GM23338 (cell line): ENCODE results near the gene PPID. TPM values are rescaled to one million over a fixed set of nuclear protein-coding genes. Genes with fewer than 3 reads are reported as not detected.

Experiments used
- ATAC-seq: fragments of 200-7000 bp; cut with Tn5 transposase; 3 replicates; pipeline ENCODE4 v1.9.1; 2020
- DNase-seq: peaks from one replicate; pipeline ENCODE4 v3.0.0-alpha.2; 2015; ENCODE audit warnings: low spot score
- H2AFZ ChIP-seq: fragments of 200-600 bp; sonication (generic); 2 replicates; pipeline ENCODE4 v1.8.0; 2016; ENCODE audit warnings: antibody characterized with exemption, mild to moderate bottlenecking, moderate library complexity
- H3F3A ChIP-seq: fragments of 200-600 bp; sonication (generic); replicated peaks from 2 replicates; pipeline ENCODE4 v1.8.0; 2017; ENCODE audit warnings: antibody characterized with exemption, mixed run types, low read depth
- H3K27ac ChIP-seq: fragments of 200-600 bp; sonication (generic); 2 replicates; pipeline ENCODE4 v1.6.1; 2016; ENCODE audit warnings: low read depth
- H3K27me3 ChIP-seq: fragments of 200-600 bp; sonication (generic); 2 replicates; pipeline ENCODE4 v1.8.0; 2016; ENCODE audit warnings: mild to moderate bottlenecking, mixed run types, moderate library complexity; ENCODE audit not compliant: insufficient read depth
- H3K36me3 ChIP-seq: fragments of 200-600 bp; sonication (generic); 2 replicates; pipeline ENCODE4 v1.8.0; 2016; ENCODE audit warnings: mild to moderate bottlenecking; ENCODE audit not compliant: insufficient read depth
- H3K4me1 ChIP-seq: fragments of 200-600 bp; sonication (generic); 2 replicates; pipeline ENCODE4 v1.8.0; 2016; ENCODE audit warnings: mild to moderate bottlenecking, moderate library complexity; ENCODE audit not compliant: insufficient read depth
- H3K4me2 ChIP-seq: fragments of 200-600 bp; sonication (generic); 2 replicates; pipeline ENCODE4 v1.7.1; 2017; ENCODE audit warnings: mixed run types
- H3K4me3 ChIP-seq: fragments of 200-600 bp; sonication (generic); 2 replicates; pipeline ENCODE4 v1.6.1; 2016; ENCODE audit warnings: mixed run types
- H3K79me2 ChIP-seq: fragments of 200-600 bp; sonication (generic); replicated peaks from 2 replicates; pipeline ENCODE4 v1.8.0; 2017; ENCODE audit warnings: mild to moderate bottlenecking; ENCODE audit not compliant: insufficient read depth
- H3K9me2 ChIP-seq: fragments of 200-600 bp; sonication (generic); 2 replicates; pipeline ENCODE4 v1.8.0; 2017; ENCODE audit not compliant: insufficient read depth
- H4K20me1 ChIP-seq: fragments of 200-600 bp; sonication (generic); replicated peaks from 2 replicates; pipeline ENCODE4 v1.8.0; 2017; ENCODE audit warnings: mild to moderate bottlenecking; ENCODE audit not compliant: insufficient read depth
- H3K27ac Mint-ChIP-seq: 2 replicates; pipeline ENCODE4 v1.8.0; 2020; ENCODE audit warnings: inconsistent platforms, mild to moderate bottlenecking, moderate library complexity, mixed read lengths
- H3K27me3 Mint-ChIP-seq: 3 replicates; pipeline ENCODE4 v1.8.0; 2022; ENCODE audit warnings: low read depth, mild to moderate bottlenecking, moderate library complexity, mixed read lengths, inconsistent platforms; ENCODE audit not compliant: insufficient read depth, poor library complexity
- H3K36me3 Mint-ChIP-seq: 3 replicates; pipeline ENCODE4 v1.8.0; 2021; ENCODE audit warnings: low read depth, mild to moderate bottlenecking, inconsistent platforms, moderate library complexity, mixed read lengths
- H3K4me1 Mint-ChIP-seq: 3 replicates; pipeline ENCODE4 v1.8.0; 2020; ENCODE audit warnings: mild to moderate bottlenecking, inconsistent platforms, mixed read lengths
- H3K4me3 Mint-ChIP-seq: 3 replicates; pipeline ENCODE4 v1.8.0; 2021; ENCODE audit warnings: moderate library complexity, mild to moderate bottlenecking, inconsistent platforms, mixed read lengths
- H3K9me3 Mint-ChIP-seq: 3 replicates; pipeline ENCODE4 v1.8.0; 2020; ENCODE audit warnings: moderate library complexity, mild to moderate bottlenecking, inconsistent platforms, mixed read lengths
- CREB1 ChIP-seq: fragments of 250-450 bp; sonication (Bioruptor Pico); IDR thresholded peaks from 2 replicates; pipeline ENCODE4 v1.5.0; 2020; ENCODE audit warnings: low read depth, mild to moderate bottlenecking, moderate library complexity
- EZH2 ChIP-seq: fragments of 200-600 bp; sonication (generic); IDR thresholded peaks from one replicate; pipeline ENCODE4 v1.8.0; 2017; ENCODE audit warnings: antibody characterized with exemption, mild to moderate bottlenecking, low read depth; ENCODE audit not compliant: unreplicated experiment
- EZH2phosphoT487 ChIP-seq: fragments of 200-600 bp; sonication (generic); IDR thresholded peaks from one replicate; pipeline ENCODE4 v1.8.1; 2018; ENCODE audit warnings: antibody characterized with exemption; ENCODE audit not compliant: unreplicated experiment
- JUNB ChIP-seq: IDR thresholded peaks from one replicate; pipeline ENCODE4 v1.6.1; 2016; ENCODE audit warnings: antibody characterized with exemption; ENCODE audit not compliant: unreplicated experiment
- NANOG ChIP-seq: IDR thresholded peaks from 2 replicates; pipeline ENCODE4 v1.6.1; 2016; ENCODE audit warnings: antibody characterized with exemption, borderline replicate concordance
- POLR2AphosphoS5 ChIP-seq: IDR thresholded peaks from 2 replicates; pipeline ENCODE4 v1.6.1; 2016; ENCODE audit warnings: antibody characterized with exemption, low read depth
- STAT1 ChIP-seq: IDR thresholded peaks from one replicate; pipeline ENCODE4 v1.6.1; 2016; ENCODE audit warnings: antibody characterized with exemption; ENCODE audit not compliant: unreplicated experiment
- ZNF114 ChIP-seq: fragments of 250-450 bp; sonication (Bioruptor Pico); IDR thresholded peaks from 2 replicates; pipeline ENCODE4 v1.5.0; 2020; ENCODE audit warnings: mild to moderate bottlenecking, moderate library complexity
- polyA plus RNA-seq: library from polyadenylated mRNA; unstranded; fragments of >200 nt; fragmentation: Nextera tagmentation; extraction: Ambion mirVana; gene quantifications from 2 replicates; pipeline ENCODE4 v1.2.1, GENCODE V29; 2016
- total RNA-seq: library from RNA; depleted of rRNA; stranded (reverse); fragments of >200 nt; shearing (Covaris generic); gene quantifications from 2 replicates; pipeline ENCODE4 v1.2.3, GENCODE V29; 2014
- TF ChIP-seq, protein P1 (sequence below): fragments of 250-450 bp; sonication (Bioruptor Pico); IDR thresholded peaks from 2 replicates; pipeline ENCODE4 v1.5.0; 2020; ENCODE audit warnings: mild to moderate bottlenecking, moderate library complexity
- TF ChIP-seq, protein P2 (sequence below), 2 experiments: fragments of 200-600 bp in 1 of 2; sonication (generic) in 1 of 2; conservative IDR thresholded peaks; 2 replicates each; pipeline versions ENCODE4 v1.5.1 to v1.6.1; 2016 to 2017; ENCODE audit warnings: antibody characterized with exemption in 2 of 2, low read depth in 2 of 2, mild to moderate bottlenecking in 2 of 2, moderate library complexity in 1 of 2

Gene PPID
- total and polyA plus RNA-seq, 2 experiments from 2014 or later, result 56.6 to 66.2 TPM

DNA sequence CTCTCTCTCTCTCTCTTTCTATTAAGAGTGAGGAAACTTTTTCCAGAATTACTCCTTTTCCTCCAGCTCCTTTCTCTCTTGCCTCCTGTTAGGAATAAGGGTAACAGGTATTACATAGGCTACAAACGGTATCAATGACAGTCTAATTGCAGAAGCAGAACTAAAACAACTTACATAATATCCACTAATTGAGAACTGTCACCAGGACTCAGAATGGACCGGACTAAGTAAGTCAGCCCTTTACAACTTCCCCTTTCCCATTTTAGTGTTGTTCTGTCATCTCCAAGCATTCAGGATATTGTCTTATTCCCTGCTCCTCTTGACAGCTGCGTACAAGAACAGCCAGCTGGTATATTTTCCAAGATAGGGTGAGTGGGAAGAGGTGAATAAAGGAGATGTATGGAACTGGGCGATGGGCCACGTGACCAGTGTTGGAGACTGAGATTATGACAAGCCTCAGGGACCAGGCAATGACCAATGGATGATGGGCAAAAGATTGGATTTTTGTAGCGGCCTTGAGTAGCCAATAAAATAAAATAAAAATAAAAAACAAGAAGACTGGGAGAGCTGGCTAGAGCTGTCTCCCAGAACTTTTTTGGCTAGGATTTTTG is 43.3 kb upstream of the PPID start:
- Histone ChIP-seq H3K4me2 (no peak overlapping the region), H3K4me1 (peaks cover 17% of the 10 kb centered on the region), H3K27ac (no peak overlapping the region), H3K9me2 (no peaks in the 10 kb centered on the region), H4K20me1 (peaks cover 10% of the 10 kb centered on the region; the same call in 1 of the 2 replicates), H3F3A (peaks cover 3% of the 10 kb centered on the region; the same call in 1 of the 2 replicates), H3K4me3 (no peak overlapping the region), H3K27me3 (peaks cover 20% of the 10 kb centered on the region), H2AFZ (no peak overlapping the region), H3K79me2 (peaks cover 22% of the 10 kb centered on the region), H3K36me3 (no peaks in the 10 kb centered on the region)
- ATAC-seq, result no peak
- H3K27ac Mint-ChIP-seq, result no peak overlapping the region
- H3K36me3 Mint-ChIP-seq, result no peaks in the 10 kb centered on the region
- H3K4me1 Mint-ChIP-seq, result peaks cover 26% of the 10 kb centered on the region
- H3K9me3 Mint-ChIP-seq, result no peaks in the 10 kb centered on the region; the same call in 2 of the 3 replicates
- peaks cover 9% of the 10 kb centered on the region for H3K27me3 Mint-ChIP-seq
- no peak for DNase-seq
- TF ChIP-seq EZH2phosphoT487 (no peak), CREB1 (CRISPR knock-in tag) (no peak), POLR2AphosphoS5 (no peak), NANOG (no peak), STAT1 (no peak), EZH2 (no peak), JUNB (no peak), ZNF114 (CRISPR knock-in tag) (no peak)
- TF ChIP-seq, protein P1, sequence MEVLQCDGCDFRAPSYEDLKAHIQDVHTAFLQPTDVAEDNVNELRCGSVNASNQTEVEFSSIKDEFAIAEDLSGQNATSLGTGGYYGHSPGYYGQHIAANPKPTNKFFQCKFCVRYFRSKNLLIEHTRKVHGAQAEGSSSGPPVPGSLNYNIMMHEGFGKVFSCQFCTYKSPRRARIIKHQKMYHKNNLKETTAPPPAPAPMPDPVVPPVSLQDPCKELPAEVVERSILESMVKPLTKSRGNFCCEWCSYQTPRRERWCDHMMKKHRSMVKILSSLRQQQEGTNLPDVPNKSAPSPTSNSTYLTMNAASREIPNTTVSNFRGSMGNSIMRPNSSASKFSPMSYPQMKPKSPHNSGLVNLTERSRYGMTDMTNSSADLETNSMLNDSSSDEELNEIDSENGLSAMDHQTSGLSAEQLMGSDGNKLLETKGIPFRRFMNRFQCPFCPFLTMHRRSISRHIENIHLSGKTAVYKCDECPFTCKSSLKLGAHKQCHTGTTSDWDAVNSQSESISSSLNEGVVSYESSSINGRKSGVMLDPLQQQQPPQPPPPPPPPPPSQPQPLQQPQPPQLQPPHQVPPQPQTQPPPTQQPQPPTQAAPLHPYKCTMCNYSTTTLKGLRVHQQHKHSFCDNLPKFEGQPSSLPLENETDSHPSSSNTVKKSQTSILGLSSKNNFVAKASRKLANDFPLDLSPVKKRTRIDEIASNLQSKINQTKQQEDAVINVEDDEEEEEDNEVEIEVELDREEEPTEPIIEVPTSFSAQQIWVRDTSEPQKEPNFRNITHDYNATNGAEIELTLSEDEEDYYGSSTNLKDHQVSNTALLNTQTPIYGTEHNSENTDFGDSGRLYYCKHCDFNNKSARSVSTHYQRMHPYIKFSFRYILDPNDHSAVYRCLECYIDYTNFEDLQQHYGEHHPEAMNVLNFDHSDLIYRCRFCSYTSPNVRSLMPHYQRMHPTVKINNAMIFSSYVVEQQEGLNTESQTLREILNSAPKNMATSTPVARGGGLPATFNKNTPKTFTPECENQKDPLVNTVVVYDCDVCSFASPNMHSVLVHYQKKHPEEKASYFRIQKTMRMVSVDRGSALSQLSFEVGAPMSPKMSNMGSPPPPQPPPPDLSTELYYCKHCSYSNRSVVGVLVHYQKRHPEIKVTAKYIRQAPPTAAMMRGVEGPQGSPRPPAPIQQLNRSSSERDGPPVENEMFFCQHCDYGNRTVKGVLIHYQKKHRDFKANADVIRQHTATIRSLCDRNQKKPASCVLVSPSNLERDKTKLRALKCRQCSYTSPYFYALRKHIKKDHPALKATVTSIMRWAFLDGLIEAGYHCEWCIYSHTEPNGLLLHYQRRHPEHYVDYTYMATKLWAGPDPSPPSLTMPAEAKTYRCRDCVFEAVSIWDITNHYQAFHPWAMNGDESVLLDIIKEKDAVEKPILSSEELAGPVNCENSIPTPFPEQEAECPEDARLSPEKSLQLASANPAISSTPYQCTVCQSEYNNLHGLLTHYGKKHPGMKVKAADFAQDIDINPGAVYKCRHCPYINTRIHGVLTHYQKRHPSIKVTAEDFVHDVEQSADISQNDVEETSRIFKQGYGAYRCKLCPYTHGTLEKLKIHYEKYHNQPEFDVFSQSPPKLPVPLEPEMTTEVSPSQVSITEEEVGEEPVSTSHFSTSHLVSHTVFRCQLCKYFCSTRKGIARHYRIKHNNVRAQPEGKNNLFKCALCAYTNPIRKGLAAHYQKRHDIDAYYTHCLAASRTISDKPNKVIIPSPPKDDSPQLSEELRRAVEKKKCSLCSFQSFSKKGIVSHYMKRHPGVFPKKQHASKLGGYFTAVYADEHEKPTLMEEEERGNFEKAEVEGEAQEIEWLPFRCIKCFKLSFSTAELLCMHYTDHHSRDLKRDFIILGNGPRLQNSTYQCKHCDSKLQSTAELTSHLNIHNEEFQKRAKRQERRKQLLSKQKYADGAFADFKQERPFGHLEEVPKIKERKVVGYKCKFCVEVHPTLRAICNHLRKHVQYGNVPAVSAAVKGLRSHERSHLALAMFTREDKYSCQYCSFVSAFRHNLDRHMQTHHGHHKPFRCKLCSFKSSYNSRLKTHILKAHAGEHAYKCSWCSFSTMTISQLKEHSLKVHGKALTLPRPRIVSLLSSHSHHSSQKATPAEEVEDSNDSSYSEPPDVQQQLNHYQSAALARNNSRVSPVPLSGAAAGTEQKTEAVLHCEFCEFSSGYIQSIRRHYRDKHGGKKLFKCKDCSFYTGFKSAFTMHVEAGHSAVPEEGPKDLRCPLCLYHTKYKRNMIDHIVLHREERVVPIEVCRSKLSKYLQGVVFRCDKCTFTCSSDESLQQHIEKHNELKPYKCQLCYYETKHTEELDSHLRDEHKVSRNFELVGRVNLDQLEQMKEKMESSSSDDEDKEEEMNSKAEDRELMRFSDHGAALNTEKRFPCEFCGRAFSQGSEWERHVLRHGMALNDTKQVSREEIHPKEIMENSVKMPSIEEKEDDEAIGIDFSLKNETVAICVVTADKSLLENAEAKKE, result no peak
- TF ChIP-seq, protein P2, sequence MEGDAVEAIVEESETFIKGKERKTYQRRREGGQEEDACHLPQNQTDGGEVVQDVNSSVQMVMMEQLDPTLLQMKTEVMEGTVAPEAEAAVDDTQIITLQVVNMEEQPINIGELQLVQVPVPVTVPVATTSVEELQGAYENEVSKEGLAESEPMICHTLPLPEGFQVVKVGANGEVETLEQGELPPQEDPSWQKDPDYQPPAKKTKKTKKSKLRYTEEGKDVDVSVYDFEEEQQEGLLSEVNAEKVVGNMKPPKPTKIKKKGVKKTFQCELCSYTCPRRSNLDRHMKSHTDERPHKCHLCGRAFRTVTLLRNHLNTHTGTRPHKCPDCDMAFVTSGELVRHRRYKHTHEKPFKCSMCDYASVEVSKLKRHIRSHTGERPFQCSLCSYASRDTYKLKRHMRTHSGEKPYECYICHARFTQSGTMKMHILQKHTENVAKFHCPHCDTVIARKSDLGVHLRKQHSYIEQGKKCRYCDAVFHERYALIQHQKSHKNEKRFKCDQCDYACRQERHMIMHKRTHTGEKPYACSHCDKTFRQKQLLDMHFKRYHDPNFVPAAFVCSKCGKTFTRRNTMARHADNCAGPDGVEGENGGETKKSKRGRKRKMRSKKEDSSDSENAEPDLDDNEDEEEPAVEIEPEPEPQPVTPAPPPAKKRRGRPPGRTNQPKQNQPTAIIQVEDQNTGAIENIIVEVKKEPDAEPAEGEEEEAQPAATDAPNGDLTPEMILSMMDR (conservative IDR thresholded peaks at IDR 0.05; ENCODE audit: low read depth in 2 of 2), result no peak
- H3K4me3 Mint-ChIP-seq, result no peak overlapping the region
